ENCODE measurements around the gene CD8B2. TPM values are rescaled to one million over a fixed set of nuclear protein-coding genes. Genes with fewer than 3 reads are reported as not detected.
"Not testable (repeated sequence)": the region's sequence is repeated elsewhere in the genome, so short reads cannot be mapped to it uniquely, and the experiment has no call there.

Gene CD8B2
- polyA plus RNA-seq, 1 donor = 0.42 TPM

DNA sequence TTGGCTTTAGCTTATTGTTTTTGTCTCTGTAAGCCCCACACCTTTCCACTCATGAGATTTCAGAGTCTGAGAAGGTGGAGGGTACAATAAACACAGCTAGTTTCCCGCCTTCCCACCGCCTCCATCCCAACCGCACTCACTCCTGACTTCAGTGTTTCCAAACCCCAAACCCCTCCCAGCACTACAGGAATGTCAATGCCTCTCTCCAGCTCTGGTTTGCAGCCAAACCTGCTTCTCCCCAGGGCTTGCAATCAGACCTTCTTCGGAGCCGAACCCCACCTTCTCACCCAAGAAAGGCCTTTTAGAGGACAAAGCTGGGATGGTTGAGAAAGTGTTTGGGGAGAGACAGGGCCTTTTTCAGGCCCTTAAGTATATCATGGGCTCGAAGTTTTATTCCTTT is 5.7 kb downstream of the CD8B2 start:
- H3K36me3 ChIP-seq (ENCODE audit: control insufficient read depth, insufficient read depth, low read length); DNase-seq; H3K9me3 ChIP-seq (ENCODE audit: control insufficient read depth, low read depth, low read length); H3K4me1 ChIP-seq (ENCODE audit: control insufficient read depth, insufficient read depth, low read length); H3K27me3 ChIP-seq (ENCODE audit: control insufficient read depth, insufficient read depth, low read length); H3K4me3 ChIP-seq (ENCODE audit: low read length); H3K27ac ChIP-seq (ENCODE audit: low read length): not testable (repeated sequence)
- no CpG with 5 or more reads among the region's 6 CpGs for WGBS (ENCODE audit: insufficient coverage, low lambda C conversion rate)

- H3K27me3 ChIP-seq (ENCODE audit: control insufficient read depth, insufficient read depth, low read length); H3K27ac ChIP-seq (ENCODE audit: low read length); H3K4me3 ChIP-seq (ENCODE audit: low read length); H3K4me1 ChIP-seq (ENCODE audit: control insufficient read depth, insufficient read depth, low read length); H3K36me3 ChIP-seq (ENCODE audit: control insufficient read depth, insufficient read depth, low read length); DNase-seq; H3K9me3 ChIP-seq (ENCODE audit: control insufficient read depth, low read depth, low read length): not testable (repeated sequence)
- WGBS (ENCODE audit: insufficient coverage, low lambda C conversion rate) = 100% methylated on average over 1 of the region's 1 CpG
Measured at GRCh38 chr2:106498549-106498948, 11.4 kb downstream of the CD8B2 start.

DNA sequence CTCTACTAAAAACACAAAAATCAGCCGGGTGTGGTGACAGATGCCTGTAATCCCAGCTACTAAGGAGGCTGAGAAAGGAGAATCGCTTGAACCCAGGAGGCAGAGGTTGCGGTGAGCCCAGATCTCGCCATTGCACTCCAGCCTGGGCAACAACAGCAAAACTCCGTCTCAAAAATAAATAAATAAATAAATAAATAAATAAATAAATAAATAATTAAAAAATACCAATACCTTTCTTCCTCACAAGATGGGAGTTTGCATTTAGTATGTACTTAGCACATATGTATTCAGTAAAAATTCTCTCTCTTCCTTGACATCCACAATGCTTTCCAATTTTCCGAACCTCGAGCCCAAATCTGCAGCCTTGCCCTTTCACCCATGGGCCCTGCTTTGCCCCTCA is 13.2 kb downstream of the CD8B2 start:
- H3K9me3 ChIP-seq (ENCODE audit: control insufficient read depth, low read depth, low read length); H3K27ac ChIP-seq (ENCODE audit: low read length); H3K27me3 ChIP-seq (ENCODE audit: control insufficient read depth, insufficient read depth, low read length); DNase-seq; H3K36me3 ChIP-seq (ENCODE audit: control insufficient read depth, insufficient read depth, low read length); H3K4me3 ChIP-seq (ENCODE audit: low read length); H3K4me1 ChIP-seq (ENCODE audit: control insufficient read depth, insufficient read depth, low read length): not testable (repeated sequence)
- no CpG with 5 or more reads among the region's 7 CpGs for WGBS (ENCODE audit: insufficient coverage, low lambda C conversion rate)

DNA sequence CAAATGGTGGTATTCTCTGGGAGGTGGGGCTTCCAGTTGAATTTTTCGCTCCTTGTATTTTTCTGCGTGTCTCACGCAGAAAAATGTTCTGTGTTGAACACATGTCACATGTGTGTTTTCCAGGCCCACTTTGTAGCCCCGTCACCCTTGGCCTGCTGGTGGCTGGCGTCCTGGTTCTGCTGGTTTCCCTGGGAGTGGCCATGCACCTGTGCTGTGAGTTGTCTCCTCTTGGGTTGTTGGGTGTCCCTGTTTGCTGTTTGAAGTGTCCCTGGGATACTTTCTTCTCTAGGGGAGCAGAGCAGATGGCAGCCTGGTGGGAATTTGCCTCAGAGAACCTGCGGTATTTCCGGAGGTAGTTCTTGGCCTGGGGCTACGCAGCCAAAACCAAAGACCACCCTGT is 15.2 kb downstream of the CD8B2 start:
- not testable (repeated sequence) for DNase-seq; H3K4me1 ChIP-seq (ENCODE audit: control insufficient read depth, insufficient read depth, low read length); H3K9me3 ChIP-seq (ENCODE audit: control insufficient read depth, low read depth, low read length); H3K27me3 ChIP-seq (ENCODE audit: control insufficient read depth, insufficient read depth, low read length); H3K4me3 ChIP-seq (ENCODE audit: low read length); H3K36me3 ChIP-seq (ENCODE audit: control insufficient read depth, insufficient read depth, low read length); H3K27ac ChIP-seq (ENCODE audit: low read length)
- WGBS (ENCODE audit: insufficient coverage, low lambda C conversion rate) = no CpG with 5 or more reads among the region's 8 CpGs

GRCh38 chr2:106504192-106504591 is 17.0 kb downstream of the CD8B2 start:
- H3K9me3 ChIP-seq (ENCODE audit: control insufficient read depth, low read depth, low read length); H3K27me3 ChIP-seq (ENCODE audit: control insufficient read depth, insufficient read depth, low read length); H3K4me3 ChIP-seq (ENCODE audit: low read length); H3K4me1 ChIP-seq (ENCODE audit: control insufficient read depth, insufficient read depth, low read length); H3K27ac ChIP-seq (ENCODE audit: low read length); H3K36me3 ChIP-seq (ENCODE audit: control insufficient read depth, insufficient read depth, low read length); DNase-seq: not testable (repeated sequence)
- WGBS (ENCODE audit: insufficient coverage, low lambda C conversion rate) = no CpG with 5 or more reads among the region's 11 CpGs

- not testable (repeated sequence) for H3K27me3 ChIP-seq (ENCODE audit: control insufficient read depth, insufficient read depth, low read length); H3K36me3 ChIP-seq (ENCODE audit: control insufficient read depth, insufficient read depth, low read length); H3K27ac ChIP-seq (ENCODE audit: low read length); H3K4me1 ChIP-seq (ENCODE audit: control insufficient read depth, insufficient read depth, low read length); H3K4me3 ChIP-seq (ENCODE audit: low read length); H3K9me3 ChIP-seq (ENCODE audit: control insufficient read depth, low read depth, low read length); DNase-seq
- no CpG with 5 or more reads among the region's 4 CpGs for WGBS (ENCODE audit: insufficient coverage, low lambda C conversion rate)
Measured at GRCh38 chr2:106504787-106505186, 17.6 kb downstream of the CD8B2 start.

- not testable (repeated sequence) for H3K4me1 ChIP-seq (ENCODE audit: control insufficient read depth, insufficient read depth, low read length); DNase-seq; H3K27ac ChIP-seq (ENCODE audit: low read length); H3K27me3 ChIP-seq (ENCODE audit: control insufficient read depth, insufficient read depth, low read length); H3K9me3 ChIP-seq (ENCODE audit: control insufficient read depth, low read depth, low read length); H3K4me3 ChIP-seq (ENCODE audit: low read length); H3K36me3 ChIP-seq (ENCODE audit: control insufficient read depth, insufficient read depth, low read length)
- no CpG with 5 or more reads among the region's 9 CpGs for WGBS (ENCODE audit: insufficient coverage, low lambda C conversion rate)
Measured at GRCh38 chr2:106506002-106506687, 19.0 kb downstream of the CD8B2 start.

- not testable (repeated sequence) for H3K4me3 ChIP-seq (ENCODE audit: low read length); H3K27ac ChIP-seq (ENCODE audit: low read length); H3K4me1 ChIP-seq (ENCODE audit: control insufficient read depth, insufficient read depth, low read length); H3K36me3 ChIP-seq (ENCODE audit: control insufficient read depth, insufficient read depth, low read length); H3K27me3 ChIP-seq (ENCODE audit: control insufficient read depth, insufficient read depth, low read length); DNase-seq; H3K9me3 ChIP-seq (ENCODE audit: control insufficient read depth, low read depth, low read length)
- no CpG with 5 or more reads among the region's 11 CpGs for whole genome bisulfite sequencing (ENCODE audit: insufficient coverage, low lambda C conversion rate)
Measured at GRCh38 chr2:106508660-106509373, 21.7 kb downstream of the CD8B2 start.

- DNase-seq; H3K27me3 ChIP-seq (ENCODE audit: control insufficient read depth, insufficient read depth, low read length); H3K4me3 ChIP-seq (ENCODE audit: low read length); H3K36me3 ChIP-seq (ENCODE audit: control insufficient read depth, insufficient read depth, low read length); H3K9me3 ChIP-seq (ENCODE audit: control insufficient read depth, low read depth, low read length); H3K27ac ChIP-seq (ENCODE audit: low read length); H3K4me1 ChIP-seq (ENCODE audit: control insufficient read depth, insufficient read depth, low read length): not testable (repeated sequence)
- WGBS (ENCODE audit: insufficient coverage, low lambda C conversion rate) = no CpG with 5 or more reads among the region's 6 CpGs
Measured at GRCh38 chr2:106509374-106509770, 22.2 kb downstream of the CD8B2 start.

DNA sequence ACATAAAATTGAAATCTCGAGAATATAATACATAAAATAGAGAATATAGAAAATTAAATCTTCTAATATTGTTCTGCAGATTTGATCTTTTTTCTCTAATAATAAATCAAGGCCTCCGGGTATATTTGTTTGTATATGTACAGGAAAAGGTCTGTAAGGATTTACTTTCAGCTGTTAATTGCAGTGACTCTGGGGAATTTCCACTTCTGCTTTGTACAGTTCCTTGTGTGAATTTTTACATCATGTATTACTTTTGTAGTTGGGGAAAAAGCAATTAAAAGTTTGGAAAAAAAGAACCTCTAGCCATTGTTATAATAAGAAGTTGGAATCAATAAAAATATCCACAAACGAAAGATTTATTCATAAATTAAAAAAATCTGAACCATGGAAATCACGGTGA is 23.6 kb downstream of the CD8B2 start:
- H3K27ac ChIP-seq (ENCODE audit: low read length); H3K9me3 ChIP-seq (ENCODE audit: control insufficient read depth, low read depth, low read length); H3K27me3 ChIP-seq (ENCODE audit: control insufficient read depth, insufficient read depth, low read length); H3K4me3 ChIP-seq (ENCODE audit: low read length); DNase-seq; H3K4me1 ChIP-seq (ENCODE audit: control insufficient read depth, insufficient read depth, low read length); H3K36me3 ChIP-seq (ENCODE audit: control insufficient read depth, insufficient read depth, low read length): not testable (repeated sequence)
- 84% methylated on average over 2 of the region's 4 CpGs for WGBS (ENCODE audit: insufficient coverage, low lambda C conversion rate)

GRCh38 chr2:106511476-106511901 is 24.3 kb downstream of the CD8B2 start:
- H3K27me3 ChIP-seq (ENCODE audit: control insufficient read depth, insufficient read depth, low read length); H3K4me1 ChIP-seq (ENCODE audit: control insufficient read depth, insufficient read depth, low read length); DNase-seq; H3K36me3 ChIP-seq (ENCODE audit: control insufficient read depth, insufficient read depth, low read length); H3K9me3 ChIP-seq (ENCODE audit: control insufficient read depth, low read depth, low read length); H3K27ac ChIP-seq (ENCODE audit: low read length); H3K4me3 ChIP-seq (ENCODE audit: low read length): not testable (repeated sequence)
- WGBS (ENCODE audit: insufficient coverage, low lambda C conversion rate) = no CpG with 5 or more reads among the region's 16 CpGs
